GM18858 (cell line): ENCODE results near the gene GCG.

Source experiments
- ATAC-seq: cut with Tn5 transposase; IDR thresholded peaks from one replicate; pipeline ENCODE4 v1.9.1; 2021; ENCODE audit not compliant: unreplicated experiment

GCG gene

GRCh38 chr2:162153608-162154224 is 1.7 kb upstream of the GCG start:
- peak; percentile 98 for ATAC-seq

GRCh38 chr2:162149940-162150339 is 2.1 kb downstream of the GCG start:
- ATAC-seq, result no peak

- ATAC-seq, result no peak
Measured at GRCh38 chr2:162149466-162149865, 2.6 kb downstream of the GCG start.

- ATAC-seq, result no peak
Measured at GRCh38 chr2:162148956-162149355, 3.1 kb downstream of the GCG start.

- no peak for ATAC-seq
Measured at GRCh38 chr2:162143969-162144368, 8.1 kb downstream of the GCG start.

DNA sequence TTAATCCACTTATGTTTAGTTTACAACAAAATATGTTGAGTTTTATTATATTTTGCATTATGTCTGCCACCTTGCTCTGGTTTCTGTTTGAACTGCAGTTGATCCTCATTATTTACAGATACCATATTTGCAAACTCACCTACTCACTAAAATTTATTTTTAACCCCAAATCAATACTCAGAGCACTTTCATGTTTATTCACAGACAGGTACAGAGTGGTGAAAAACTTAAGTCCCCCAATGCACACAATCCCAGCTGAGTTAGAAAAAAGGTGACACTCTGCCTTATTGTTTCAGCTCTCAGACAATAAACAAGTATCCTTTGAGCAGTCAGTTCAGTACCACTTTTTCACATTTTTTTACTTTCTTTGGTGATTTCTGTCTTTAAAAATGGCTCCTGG is 13.7 kb downstream of the GCG start:
- ATAC-seq, result no peak

DNA sequence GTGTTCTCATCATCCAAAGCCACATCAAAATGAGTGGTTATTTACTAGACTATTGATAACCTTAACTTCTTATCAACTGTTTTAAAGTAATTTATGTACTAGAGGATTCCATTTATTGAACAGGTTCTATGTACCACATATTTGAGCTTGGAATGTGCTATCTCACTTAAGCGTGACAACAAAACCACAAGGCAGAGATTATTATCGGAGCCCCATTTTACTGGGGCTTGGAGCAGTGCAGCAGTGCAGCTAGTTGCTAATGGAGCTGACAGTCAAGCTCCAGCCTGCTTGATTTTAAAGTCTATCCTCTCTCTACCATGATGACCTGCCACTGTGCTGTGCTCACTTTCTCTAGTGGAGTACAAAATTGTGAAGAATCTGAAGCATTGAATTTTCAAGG is 24.6 kb downstream of the GCG start:
- no peak for ATAC-seq

DNA sequence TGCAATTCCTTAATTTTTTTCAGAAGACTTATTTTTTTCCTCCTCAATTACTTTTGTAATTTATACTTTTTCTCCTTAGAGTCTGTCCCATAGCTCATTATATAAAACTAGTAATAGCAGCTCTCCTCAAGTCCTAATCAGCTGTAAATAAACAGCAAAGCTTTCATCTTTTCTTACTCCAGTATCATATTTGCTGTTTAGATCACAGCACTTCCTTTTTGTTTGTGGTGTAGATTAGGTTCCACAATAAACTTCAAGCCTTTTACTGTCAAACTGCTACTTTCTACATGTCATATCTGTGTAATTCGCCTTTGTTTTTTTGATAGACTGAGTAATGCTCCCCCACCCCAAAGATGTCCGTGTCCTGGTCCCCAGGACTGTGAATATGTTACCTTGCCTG is 25.5 kb downstream of the GCG start:
- ATAC-seq, result peak; percentile 3

- peak; percentile 95 for ATAC-seq
Measured at GRCh38 chr2:162126111-162126519, 25.9 kb downstream of the GCG start.

DNA sequence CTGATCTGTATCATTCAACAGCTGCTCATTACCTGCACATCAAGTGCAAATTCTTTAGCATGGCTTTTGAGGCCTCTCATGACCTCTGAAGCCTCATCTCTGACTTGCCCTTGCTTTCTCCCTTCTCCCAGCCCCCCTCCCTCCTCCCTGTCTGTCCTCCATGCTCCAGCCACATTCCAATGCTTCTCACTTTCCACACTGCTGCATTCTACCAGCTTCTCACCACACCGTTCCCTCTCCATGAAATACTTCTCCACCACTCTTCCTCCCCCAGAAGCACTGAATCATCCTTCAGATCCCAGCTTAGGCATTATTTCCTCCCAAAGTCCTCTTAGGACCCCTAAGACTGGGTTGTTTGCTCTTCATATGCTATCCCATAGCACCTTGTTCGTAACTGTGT is 26.9 kb downstream of the GCG start:
- no peak for ATAC-seq

DNA sequence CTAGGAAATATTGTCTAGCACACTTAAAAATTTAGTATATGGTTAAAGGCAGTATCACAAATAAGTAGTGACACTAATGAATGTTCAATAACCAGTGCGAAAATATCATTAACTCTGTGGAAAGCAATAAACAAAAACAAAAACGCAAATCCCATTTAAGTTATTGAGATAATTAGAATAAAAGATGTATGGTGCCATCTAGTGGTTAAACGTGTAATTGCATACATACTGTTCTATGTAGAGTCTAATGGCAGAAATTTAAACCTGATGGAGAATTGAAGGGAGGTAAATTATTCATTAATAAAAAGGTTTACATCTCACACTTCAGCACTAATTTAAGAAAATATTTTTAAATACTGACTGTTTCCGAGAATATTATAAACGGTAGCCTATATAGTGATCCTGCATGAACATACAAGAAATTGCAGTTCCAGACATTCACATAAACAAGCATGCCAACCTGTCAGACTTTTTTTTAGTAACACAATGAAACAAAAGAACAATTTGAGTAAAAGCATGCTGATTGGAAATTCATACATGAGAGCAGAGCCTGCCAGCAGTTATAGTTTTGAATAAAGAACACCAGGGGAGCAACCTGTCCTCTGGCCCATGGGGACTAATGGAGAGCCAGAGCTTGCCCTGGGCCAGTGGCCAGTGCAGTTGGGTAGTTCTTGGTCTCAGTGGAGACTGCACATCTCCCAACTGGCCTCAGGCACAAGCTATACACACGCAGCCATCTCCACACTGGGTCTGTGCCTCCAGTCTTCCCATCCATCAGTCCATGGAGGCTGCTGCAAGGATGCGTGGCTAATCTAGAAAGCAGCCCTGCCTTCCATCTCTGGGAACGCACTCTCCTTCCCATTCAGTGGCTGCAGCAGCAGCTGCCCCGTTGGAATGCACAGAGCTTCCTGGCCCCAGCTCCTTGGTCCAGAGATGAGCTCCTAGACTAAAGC is 28.0 kb downstream of the GCG start:
- ATAC-seq, result peak; percentile 35

DNA sequence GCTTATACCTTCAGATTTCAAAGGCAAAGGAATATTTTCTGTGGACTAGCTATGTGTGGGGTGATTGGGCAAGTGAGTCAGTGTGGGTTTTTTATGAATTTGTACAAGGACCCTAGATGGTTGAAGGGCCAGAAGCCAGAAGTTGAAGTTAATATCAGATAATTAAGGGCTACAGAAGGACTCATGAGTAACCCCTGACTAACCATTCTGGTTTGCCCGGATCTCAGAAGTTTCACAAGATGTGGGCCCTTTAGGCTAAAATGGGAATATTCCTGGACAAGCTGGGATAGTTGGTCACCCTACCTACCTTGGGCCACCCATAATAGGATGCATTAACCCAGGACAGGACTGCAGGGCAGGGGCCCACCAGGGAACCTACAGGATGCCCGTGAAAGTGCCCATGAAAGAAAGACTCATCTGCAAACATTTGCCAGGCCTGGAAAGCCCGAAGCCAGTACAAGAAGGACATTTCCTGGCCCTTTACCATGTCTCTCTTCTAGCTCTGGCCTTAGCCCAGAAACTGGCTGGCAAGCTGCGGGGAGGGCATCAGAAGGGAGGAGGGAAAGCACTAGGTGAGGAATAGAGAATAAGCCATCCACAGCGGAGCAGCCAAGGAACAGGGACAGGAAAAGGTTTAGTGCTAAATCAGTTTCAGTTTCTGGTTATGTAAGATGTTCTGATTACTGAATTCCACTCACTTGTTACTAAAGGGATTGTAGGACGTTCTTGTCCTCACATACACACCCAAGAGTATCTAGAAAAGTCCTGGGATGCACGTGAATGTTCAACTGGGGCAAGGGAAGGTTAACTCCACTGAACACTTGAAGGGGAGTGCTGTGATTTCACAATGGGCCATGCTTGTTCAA is 33.6 kb downstream of the GCG start:
- no peak for ATAC-seq

GRCh38 chr2:162116352-162116751 is 35.7 kb downstream of the GCG start:
- no peak for ATAC-seq

DNA sequence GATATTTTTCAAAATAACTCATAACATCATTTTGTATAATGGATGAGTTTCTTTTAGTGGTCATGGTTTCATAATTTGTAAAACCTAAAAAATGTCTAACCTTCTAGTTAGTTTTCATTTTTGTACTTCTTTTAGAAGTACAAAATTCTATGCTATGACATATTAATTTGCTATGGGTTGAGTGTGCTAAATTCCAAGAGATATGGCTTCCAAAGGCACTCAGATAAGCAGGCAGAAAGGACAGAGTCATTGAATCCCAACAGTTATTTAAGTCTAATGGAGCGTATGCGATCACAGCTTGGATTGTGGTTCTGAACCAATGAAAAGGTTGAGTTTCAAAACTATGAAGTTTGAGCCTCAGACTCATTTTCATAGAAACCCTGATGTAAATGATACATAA is 37.0 kb downstream of the GCG start:
- ATAC-seq, result no peak

DNA sequence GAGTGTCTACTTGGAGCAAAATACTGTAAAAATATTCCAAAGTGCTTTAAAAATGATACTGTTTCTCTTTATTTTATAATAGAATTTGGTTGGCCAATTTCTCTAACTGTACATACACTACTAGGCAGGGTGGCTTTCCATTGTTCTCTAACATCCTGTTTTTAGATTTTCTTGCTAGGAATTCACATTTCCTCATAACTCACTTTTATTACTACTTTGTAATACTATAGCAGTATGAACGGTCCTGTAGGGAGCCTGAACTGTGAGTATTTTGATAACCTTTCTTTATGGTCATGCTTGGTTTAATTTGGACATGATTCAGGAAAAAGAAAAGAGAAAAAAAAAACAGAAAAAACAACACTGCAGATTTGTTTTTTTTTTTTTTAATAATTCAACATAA is 37.8 kb downstream of the GCG start:
- ATAC-seq, result no peak

DNA sequence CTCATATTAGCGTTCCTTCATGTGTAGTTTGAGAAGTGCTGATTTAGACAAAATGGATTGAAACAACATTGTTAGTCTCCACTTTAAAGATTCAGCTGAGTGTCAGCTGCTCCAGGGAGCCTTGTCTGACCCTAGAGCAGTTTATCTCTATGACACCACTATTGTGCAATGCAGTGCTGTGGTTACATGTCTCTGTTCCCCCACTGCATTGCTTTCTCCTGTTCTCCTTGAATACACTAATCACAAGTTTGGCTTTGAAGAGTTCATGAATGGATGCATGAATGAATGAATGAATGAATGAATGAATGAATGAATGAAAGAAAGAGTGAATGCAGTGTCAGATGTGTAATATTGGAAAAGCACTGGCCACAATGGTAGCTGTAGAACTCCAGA is 38.3 kb downstream of the GCG start:
- ATAC-seq, result no peak

DNA sequence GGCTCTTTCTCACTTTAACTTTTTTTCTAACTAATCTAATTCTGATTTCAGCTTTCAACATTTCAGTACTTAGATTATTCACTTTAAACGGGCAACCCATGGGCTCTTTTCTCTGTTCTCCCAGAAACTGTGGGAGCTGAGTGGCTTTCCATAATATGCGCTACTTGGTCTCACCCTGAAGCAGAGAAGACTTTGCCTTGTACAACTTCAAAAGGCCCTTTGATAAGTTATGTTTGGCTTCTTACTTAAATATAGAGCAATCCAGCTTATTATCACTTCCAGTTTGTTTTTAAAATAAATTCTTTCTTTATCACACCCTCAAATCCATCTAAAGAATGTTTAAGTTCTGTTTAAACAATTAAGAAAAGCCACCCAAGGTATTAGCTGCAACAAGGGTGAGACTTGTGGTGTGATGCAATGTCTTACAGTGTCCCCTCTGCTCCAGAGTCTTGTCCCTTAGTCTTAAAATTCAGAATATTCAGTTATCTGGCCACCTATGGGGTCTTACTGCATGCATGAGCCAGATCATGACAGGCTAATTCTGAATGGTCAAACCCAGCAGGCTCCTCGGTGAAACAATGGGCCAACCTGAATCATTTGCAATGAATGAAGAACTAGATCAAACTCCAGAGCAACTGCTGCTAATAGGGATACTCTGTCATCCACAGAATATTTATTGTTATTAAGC is 38.8 kb downstream of the GCG start:
- ATAC-seq, result no peak

GRCh38 chr2:162111958-162112850 is 39.8 kb downstream of the GCG start:
- ATAC-seq, result no peak

GRCh38 chr2:162107361-162107901 is 44.6 kb downstream of the GCG start:
- ATAC-seq, result no peak

- no peak for ATAC-seq
Measured at GRCh38 chr2:162106746-162107145, 45.3 kb downstream of the GCG start.
